ENCODE data around the gene ZNF521.

The ZNF521 gene

GRCh38 chr18:25181581-25181980 lies 170.4 kb downstream of the ZNF521 start:
- no peak for DNase-seq (ENCODE audit: low read depth)
- no peak for TF ChIP-seq POLR2A (IDR thresholded peaks at IDR 0.05; ENCODE audit: extremely low read depth, insufficient read length)
- no peak for TF ChIP-seq MAX (IDR thresholded peaks at IDR 0.05; ENCODE audit: low read depth, low read length)
- TF ChIP-seq CTCF (IDR thresholded peaks at IDR 0.05; ENCODE audit: low read depth, low read length): no peak
- no peak for TF ChIP-seq MYC (IDR thresholded peaks at IDR 0.05; ENCODE audit: low read depth, low read length)
- H3K4me3 ChIP-seq (ENCODE audit: low read depth, low read length): no peak overlapping the region

GRCh38 chr18:25180973-25181548 lies 170.9 kb downstream of the ZNF521 start:
- no peak overlapping the region for H3K4me3 ChIP-seq (ENCODE audit: low read depth, low read length)
- TF ChIP-seq MAX (IDR thresholded peaks at IDR 0.05; ENCODE audit: low read depth, low read length): no peak
- no peak for TF ChIP-seq CTCF (IDR thresholded peaks at IDR 0.05; ENCODE audit: low read depth, low read length)
- TF ChIP-seq POLR2A (IDR thresholded peaks at IDR 0.05; ENCODE audit: extremely low read depth, insufficient read length): no peak
- no peak for TF ChIP-seq MYC (IDR thresholded peaks at IDR 0.05; ENCODE audit: low read depth, low read length)
- no peak for DNase-seq (ENCODE audit: low read depth)

- no peak for TF ChIP-seq MAX (IDR thresholded peaks at IDR 0.05; ENCODE audit: low read depth, low read length)
- no peak for TF ChIP-seq MYC (IDR thresholded peaks at IDR 0.05; ENCODE audit: low read depth, low read length)
- TF ChIP-seq POLR2A (IDR thresholded peaks at IDR 0.05; ENCODE audit: extremely low read depth, insufficient read length): no peak
- no peak for TF ChIP-seq CTCF (IDR thresholded peaks at IDR 0.05; ENCODE audit: low read depth, low read length)
- DNase-seq (ENCODE audit: low read depth): no peak
Observed at GRCh38 chr18:25177631-25178030, 174.3 kb downstream of the ZNF521 start.

GRCh38 chr18:25176518-25177042 lies 175.4 kb downstream of the ZNF521 start:
- TF ChIP-seq CTCF (IDR thresholded peaks at IDR 0.05; ENCODE audit: low read depth, low read length) (no peak), MAX (IDR thresholded peaks at IDR 0.05; ENCODE audit: low read depth, low read length) (no peak), MYC (IDR thresholded peaks at IDR 0.05; ENCODE audit: low read depth, low read length) (no peak), POLR2A (IDR thresholded peaks at IDR 0.05; ENCODE audit: extremely low read depth, insufficient read length) (no peak)
- no peak for DNase-seq (ENCODE audit: low read depth)
- H3K4me3 ChIP-seq (ENCODE audit: low read depth, low read length): no peak overlapping the region

More at GRCh38 chr18:25177631-25178030, 174.3 kb downstream of the ZNF521 start:
- H3K4me3 ChIP-seq (ENCODE audit: low read depth, low read length): no peak overlapping the region

GRCh38 chr18:25175558-25176517 lies 176.1 kb downstream of the ZNF521 start:
- no peak for DNase-seq (ENCODE audit: low read depth)
- no peak overlapping the region for H3K4me3 ChIP-seq (ENCODE audit: low read depth, low read length)
- no peak for TF ChIP-seq MAX (IDR thresholded peaks at IDR 0.05; ENCODE audit: low read depth, low read length)
- no peak for TF ChIP-seq POLR2A (IDR thresholded peaks at IDR 0.05; ENCODE audit: extremely low read depth, insufficient read length)
- no peak for TF ChIP-seq CTCF (IDR thresholded peaks at IDR 0.05; ENCODE audit: low read depth, low read length)
- no peak for TF ChIP-seq MYC (IDR thresholded peaks at IDR 0.05; ENCODE audit: low read depth, low read length)
